RPMI7951 (cell line): ENCODE data around the gene KIF13A. TPM values are rescaled to one million over a fixed set of nuclear protein-coding genes. Genes with fewer than 3 reads are reported as not detected.
"Not testable (repeated sequence)": the region's sequence is repeated elsewhere in the genome, so short reads cannot be mapped to it uniquely, and the experiment has no call there.

Experiments used
- DNase-seq: peaks from one replicate; pipeline ENCODE4 v3.0.0-alpha.2; 2012; ENCODE audit warnings: low read depth
- total RNA-seq: library from RNA; depleted of rRNA; stranded (reverse); fragments of >200 nt; shearing (Covaris generic); gene quantifications from 2 replicates; pipeline ENCODE4 v1.2.3, GENCODE V29; 2014

KIF13A gene
- total RNA-seq, 1 experiment from 2014 or later, result 25.5 TPM

DNA sequence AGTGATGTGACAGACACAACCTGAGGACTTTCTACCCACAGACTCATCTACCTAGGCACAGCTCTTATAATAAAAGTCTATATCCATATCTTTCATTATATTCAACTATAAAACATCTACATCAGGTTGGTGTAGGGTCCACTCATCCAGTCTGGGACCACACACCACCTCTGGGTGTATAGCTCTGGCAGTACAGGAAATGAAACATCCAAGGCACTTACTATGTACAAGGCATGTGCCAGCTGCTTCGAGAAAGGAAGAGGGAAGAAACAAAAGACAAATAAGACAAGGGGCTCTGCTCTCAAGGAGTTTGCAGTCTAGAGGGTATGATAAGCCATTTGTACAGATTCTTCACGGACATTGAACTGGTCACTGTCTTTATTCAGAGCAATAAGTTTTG, 18.6 kb downstream of the KIF13A start:
- DNase-seq, result peak; percentile 9

DNA sequence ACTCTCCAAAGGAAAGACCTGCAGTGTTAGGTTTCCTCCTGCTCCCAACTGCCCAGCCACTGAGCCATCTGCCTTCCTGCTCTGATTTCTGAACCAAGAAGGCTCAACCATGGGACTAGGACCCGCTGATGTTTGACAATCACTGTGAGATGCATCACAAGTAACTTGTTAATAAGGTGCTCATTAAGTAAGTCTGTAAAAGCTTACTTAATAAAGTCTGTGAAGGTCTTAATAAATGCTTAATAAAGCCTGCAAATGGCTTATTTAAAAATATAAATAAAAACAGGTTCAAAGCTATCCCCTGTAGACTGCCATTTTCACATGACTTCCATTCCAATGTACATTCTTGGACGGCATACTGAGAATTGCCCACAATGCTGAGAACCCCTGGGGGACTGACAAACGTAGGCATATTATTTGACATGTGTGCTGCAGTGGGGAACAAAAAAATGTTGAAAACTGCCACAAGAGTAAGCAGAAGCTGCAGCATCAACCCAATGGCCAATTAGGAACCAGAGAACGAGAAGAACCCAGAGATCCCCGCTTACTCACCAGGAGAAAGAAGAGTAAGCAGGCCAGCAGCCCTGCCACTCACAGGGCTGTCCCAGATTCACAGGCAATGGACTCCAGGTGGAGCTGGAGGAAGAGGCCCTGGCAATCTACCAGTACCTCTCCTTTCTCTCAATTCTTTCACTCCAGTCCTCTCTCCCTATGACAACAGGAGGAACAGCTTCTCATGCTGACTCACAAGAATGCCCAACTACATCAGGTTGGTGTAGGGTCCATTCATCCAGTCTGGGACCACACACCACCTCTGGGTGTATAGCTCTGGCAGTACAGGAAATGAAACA, 19.5 kb downstream of the KIF13A start:
- DNase-seq, result peak; percentile 54

GRCh38 chr6:17966451-17966850, 21.0 kb downstream of the KIF13A start:
- DNase-seq, result no peak

GRCh38 chr6:17965397-17965796, 22.0 kb downstream of the KIF13A start:
- DNase-seq, result peak; percentile 36

- DNase-seq, result peak; percentile 32
These were observed 22.8 kb downstream of the KIF13A start for GRCh38 chr6:17964633-17965032.

DNA sequence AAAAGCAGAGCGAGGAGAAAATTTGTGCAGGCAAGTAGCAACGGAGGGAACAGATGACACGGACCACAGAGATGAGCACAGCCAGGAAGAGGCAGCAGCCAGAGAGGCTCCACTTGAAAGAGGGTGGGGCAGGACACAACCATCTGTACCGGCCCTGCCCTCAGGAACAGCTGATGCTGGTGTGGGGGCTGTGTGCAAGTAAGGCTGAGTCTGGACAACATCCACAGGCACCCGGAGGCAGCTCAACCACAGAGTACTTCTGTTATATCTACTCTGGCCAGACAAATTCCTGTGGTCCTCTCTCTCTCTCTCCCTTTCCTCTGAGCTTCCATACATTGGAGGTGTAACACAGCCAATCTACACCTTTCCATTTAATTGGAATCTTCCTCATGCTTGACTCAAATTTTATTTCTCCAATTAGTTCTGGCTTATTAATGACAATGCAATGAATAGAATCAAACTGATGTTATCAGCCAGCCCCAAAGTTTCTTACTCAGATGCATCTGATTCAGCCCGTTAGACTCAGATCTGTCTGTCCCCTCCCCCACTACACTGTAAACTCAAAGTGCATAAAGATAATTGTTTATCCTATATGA, 24.9 kb downstream of the KIF13A start:
- DNase-seq, result peak; percentile 99

DNA sequence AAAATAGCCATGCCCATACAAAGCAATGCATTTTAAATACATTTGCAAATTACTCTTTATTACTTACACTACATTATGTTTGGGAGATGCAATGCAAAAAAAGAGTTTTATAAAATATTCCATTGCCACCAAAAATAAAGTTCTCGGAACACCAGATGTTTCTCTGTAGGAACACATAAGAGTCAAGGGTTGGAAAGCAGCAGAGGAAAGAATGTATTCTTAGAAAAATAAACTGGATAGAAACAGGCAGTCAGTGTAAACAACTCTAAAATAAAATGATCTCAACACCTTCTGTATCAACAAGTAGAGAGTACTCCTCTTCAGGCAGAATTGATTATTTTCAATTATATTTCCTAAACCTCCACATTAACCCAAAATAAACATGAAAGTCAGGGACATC, 28.1 kb downstream of the KIF13A start:
- DNase-seq, result no peak

DNA sequence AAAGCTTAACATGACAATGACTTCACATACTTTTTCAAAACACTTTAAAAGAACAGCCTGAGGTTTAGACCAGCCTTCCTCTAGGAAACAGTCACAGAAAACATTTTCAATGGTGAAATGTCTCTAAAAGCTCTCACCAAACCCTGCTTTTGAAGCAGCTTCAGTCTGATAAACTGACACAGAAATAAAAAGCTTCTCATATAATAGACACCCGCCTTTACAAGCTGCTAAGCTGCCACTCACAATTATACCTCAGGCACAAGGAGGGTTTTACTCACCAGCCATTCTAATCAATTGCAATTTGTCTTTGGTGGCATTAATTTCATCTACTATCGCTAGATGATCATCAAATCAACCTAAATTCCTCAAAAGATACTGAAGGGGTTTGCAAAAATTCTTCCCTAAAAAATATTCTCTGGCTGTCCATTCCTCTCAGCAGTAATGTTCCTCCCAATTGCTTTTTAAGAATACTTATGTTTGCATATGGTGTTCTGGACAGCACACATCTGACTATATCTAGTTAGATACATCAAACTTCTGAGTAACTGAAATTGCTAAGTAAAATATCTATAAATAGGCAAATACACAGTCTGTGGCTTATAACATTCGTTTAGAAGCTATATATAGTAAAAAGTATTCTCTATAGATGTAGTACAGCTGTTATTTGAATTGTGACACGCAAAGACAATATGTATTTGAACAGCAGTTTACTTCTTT, 29.4 kb downstream of the KIF13A start:
- no peak for DNase-seq

DNA sequence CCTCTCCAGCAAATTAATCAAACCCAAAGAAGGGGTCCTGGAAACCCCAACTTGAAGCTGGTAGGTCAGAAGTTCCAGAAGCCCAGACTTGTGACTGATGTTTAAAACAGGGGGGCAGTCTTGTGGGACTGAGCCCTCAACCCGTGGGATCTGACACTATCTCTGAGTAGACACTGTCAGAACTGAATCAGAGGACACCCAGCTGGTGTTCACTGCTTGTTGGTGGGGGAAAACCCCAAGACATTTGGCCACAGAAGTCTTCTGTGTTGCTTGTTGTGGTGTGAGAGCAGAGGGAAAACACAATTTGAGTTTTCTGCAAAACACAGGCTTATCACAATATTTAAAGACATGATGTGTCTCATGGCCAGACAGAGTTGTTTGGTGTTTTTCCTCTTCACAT, 29.9 kb downstream of the KIF13A start:
- DNase-seq, result peak; percentile 33

DNA sequence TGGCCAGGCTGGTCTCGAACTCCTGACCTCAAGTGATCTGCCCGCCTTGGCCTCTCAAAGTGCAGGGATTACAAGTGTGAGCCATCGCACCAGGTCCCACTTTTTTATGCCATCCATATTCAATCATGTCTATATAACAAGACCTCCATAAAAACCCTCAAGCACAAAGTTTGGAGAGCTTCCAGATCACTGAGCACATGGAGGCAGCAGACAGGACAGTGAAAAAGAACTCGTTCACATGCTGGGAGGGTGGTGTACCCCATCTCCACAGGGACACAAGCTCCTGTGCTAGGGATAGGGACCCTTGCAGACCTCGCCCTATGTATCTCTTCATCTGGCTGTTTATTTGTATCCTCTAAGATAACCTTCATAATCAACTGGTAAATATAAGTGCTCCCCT, 30.3 kb downstream of the KIF13A start:
- no peak for DNase-seq

DNA sequence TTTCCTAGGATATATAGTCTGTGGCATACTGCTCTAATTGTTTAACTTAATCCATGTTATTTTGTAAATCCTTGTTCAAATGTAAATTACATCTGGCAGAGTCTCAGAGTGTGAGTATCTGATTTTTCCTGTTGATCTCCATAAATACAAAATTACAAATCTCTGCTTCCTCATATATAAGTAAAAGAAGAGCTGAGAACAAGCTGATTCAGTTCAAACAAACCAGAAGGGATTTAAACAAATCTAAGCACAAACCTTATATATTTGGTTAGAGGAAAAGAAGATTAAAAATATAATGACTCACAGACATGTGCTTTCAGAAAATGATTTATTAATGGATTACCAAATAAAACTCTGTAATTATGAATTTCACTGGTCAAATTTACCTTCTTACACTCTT, 37.3 kb downstream of the KIF13A start:
- no peak for DNase-seq

GRCh38 chr6:17949168-17949567, 38.3 kb downstream of the KIF13A start:
- DNase-seq, result no peak

DNA sequence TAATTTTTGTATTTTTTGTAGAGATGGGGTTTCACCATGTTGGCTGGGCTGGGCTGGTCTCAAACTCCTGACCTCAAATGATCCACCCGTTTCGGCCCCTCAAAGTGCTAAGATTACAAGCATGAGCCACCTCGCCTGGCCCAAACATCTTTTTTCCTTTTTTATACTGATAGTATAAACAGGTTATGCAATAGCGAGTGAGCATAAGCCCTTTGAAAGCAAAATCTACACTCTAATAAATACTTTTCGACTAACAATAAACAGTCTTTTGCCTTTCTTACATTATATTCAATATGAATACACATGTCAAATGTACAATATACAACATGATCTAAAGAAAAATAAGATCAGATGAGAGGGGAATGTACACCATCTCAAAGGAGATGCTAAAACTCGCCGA, 38.7 kb downstream of the KIF13A start:
- no peak for DNase-seq

GRCh38 chr6:17947574-17947973, 39.9 kb downstream of the KIF13A start:
- not testable (repeated sequence) for DNase-seq

DNA sequence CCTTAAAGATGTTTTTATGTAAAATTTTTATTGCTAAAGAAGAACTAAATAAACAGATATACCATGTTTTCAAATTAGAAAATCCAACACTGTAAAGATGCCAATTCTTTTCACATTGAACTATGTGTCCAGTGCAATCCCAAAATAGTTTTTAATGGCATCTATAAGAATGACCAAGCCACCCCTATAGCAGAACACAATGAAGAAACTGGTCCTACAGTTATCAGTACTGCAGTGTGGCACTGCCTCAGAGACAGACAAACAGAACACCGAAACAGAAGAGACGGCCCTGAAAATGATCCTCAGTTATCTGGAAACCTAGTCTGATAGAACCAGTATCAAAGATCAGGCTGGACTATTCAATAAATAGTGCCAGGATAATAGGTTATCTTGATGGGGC, 41.9 kb downstream of the KIF13A start:
- no peak for DNase-seq

DNA sequence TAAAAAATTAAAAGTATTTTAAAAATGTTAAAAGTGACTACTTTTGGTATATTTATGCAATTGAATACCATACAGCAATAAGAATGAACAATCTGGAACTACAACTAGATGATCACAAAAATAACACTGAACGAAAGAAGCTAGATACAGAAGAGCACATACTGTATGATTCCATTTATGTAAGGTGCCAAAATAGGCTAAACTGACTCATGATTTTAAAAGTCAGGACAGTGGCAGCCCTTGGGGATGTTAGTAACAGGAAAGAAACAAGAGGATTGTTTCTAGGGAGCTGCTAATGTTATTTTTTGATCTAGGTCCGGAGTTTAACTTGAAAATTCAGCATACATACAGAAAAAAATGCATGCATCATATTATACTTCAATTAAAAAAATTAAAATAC, 42.3 kb downstream of the KIF13A start:
- DNase-seq, result peak; percentile 54

DNA sequence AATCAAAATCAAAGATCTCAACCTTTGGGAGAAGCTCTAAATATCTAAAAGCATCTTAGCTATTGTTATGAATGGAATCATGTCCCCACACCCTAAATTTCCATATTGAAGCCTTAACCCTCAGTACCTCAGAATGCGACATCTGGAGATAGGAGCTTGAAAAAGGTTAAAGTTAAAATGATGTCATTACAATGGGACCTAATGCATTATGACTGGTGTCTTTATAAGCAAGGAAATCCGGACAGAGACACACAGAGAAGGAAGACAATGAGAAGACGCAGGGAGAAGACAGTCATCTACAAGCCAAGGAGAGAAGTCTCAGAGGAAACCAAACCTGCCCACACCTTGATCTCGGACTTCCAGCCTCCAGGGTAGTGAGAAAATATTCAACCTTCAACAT, 46.1 kb downstream of the KIF13A start:
- DNase-seq, result no peak

DNA sequence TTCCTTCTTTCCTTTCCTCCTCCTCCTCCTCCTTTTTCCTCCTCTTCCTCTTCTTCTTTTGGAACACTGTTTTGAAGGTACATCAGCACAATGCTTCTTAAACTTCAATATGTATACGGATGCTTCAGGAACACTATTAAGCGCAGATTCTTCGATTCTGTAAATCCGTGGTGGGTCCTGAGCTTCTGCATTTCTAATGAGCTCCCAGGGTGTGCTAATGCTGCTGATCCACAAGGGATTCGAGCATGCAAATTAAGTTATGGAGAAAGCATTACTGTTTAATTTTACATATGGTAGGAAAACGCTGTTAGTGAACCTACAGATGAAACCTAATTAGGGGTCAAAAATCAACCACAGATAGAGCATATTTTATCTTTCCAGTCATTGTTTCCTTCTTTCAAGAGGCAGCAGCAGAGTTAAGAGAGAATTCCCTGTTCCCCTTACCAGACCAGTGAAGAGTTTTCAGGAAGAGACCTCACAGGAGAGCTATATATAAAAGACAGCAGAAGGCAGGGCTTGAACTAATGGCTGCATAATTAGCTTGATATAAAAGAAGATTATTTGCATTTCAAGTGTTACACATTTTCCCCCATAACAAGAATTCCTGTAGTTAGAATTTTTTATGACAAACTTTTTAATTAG, 47.2 kb downstream of the KIF13A start:
- DNase-seq, result no peak

DNA sequence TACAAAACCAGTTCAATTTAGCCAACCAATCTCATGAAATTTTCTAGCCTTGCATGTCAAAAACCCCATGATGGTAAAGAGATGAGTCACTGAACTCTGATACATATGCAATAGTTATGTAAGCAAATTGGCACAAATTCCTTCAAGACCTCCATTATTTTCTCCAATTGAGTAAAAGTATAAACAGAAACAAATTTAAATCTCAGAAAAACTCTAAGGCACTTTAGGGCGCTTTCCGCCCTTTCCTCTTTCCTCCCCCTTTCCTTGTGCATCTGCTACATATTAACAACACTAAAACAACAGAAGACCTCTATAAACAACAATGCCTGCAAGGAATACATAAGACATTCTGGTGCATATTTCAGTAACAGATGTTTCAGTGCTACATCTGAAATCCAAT, 48.5 kb downstream of the KIF13A start:
- DNase-seq, result peak; percentile 36

- DNase-seq, result no peak
These were observed 52.0 kb downstream of the KIF13A start for GRCh38 chr6:17935188-17936149.

GRCh38 chr6:17933716-17934115, 53.7 kb downstream of the KIF13A start:
- no peak for DNase-seq
